MCF 10A (cell line): ENCODE data around the gene CAMK2G. TPM values are rescaled to one million over a fixed set of nuclear protein-coding genes. Genes with fewer than 3 reads are reported as not detected.

Experiments
- BruUV-seq: library from RNA; stranded (reverse); fragments of 400-500 nt; replicated peaks from 2 replicates; lab custom pipeline; 2021; lab: Mats Ljungman, UMichigan
- CTCF ChIA-PET: fragments of 300-600 bp; sonication (Branson Sonifier 250); formaldehyde crosslinking; extraction: SDS; loops from one replicate; lab custom pipeline; 2021; ENCODE audit warnings: antibody characterized with exemption, inconsistent platforms; lab: Yijun Ruan, JAX
- POLR2A ChIA-PET: fragments of 300-600, 350-650 bp; sonication (Branson Sonifier 250); formaldehyde crosslinking; extraction: SDS; loops from one replicate; lab custom pipeline; 2020; ENCODE audit warnings: antibody characterized with exemption, inconsistent platforms; lab: Yijun Ruan, JAX
- DNase-seq: peaks from one replicate; pipeline ENCODE4 v3.0.0-alpha.2; 2018; ENCODE audit not compliant: unreplicated experiment
- H3K27ac Mint-ChIP-seq: one replicate; pipeline ENCODE4 v1.8.0; 2022; ENCODE audit warnings: mild to moderate bottlenecking, low read depth, mixed read lengths; ENCODE audit not compliant: unreplicated experiment
- H3K27me3 Mint-ChIP-seq: one replicate; pipeline ENCODE4 v1.8.0; 2022; ENCODE audit warnings: mixed read lengths; ENCODE audit not compliant: insufficient read depth, unreplicated experiment
- H3K36me3 Mint-ChIP-seq: one replicate; pipeline ENCODE4 v1.8.0; 2022; ENCODE audit warnings: mild to moderate bottlenecking, moderate library complexity, mixed read lengths; ENCODE audit not compliant: insufficient read depth, unreplicated experiment
- H3K4me1 Mint-ChIP-seq: one replicate; pipeline ENCODE4 v1.8.0; 2022; ENCODE audit warnings: mixed read lengths; ENCODE audit not compliant: insufficient read depth, unreplicated experiment
- H3K4me3 Mint-ChIP-seq: one replicate; pipeline ENCODE4 v1.8.0; 2022; ENCODE audit warnings: mild to moderate bottlenecking, moderate library complexity, mixed read lengths; ENCODE audit not compliant: unreplicated experiment
- H3K9me3 Mint-ChIP-seq: one replicate; pipeline ENCODE4 v1.8.0; 2022; ENCODE audit warnings: mixed read lengths; ENCODE audit not compliant: unreplicated experiment
- intact Hi-C: fragments of 100-400 bp; cut with micrococcal nuclease; formaldehyde crosslinking; loops from 2 replicates; pipeline ENCODE4 v1.14.1; 2022
- total RNA-seq: library from RNA; stranded (reverse); gene quantifications from 2 replicates; pipeline ENCODE4 v1.2.3, GENCODE V29; 2022
- TF ChIP-seq, protein P1 (sequence below): fragments of 200-600 bp; IDR thresholded peaks from one replicate; pipeline ENCODE4 v1.8.0; 2022; ENCODE audit warnings: antibody characterized with exemption, mild to moderate bottlenecking; ENCODE audit not compliant: unreplicated experiment

CAMK2G gene
- total RNA-seq, 1 experiment from 2014 or later, result 10.9 TPM

DNA sequence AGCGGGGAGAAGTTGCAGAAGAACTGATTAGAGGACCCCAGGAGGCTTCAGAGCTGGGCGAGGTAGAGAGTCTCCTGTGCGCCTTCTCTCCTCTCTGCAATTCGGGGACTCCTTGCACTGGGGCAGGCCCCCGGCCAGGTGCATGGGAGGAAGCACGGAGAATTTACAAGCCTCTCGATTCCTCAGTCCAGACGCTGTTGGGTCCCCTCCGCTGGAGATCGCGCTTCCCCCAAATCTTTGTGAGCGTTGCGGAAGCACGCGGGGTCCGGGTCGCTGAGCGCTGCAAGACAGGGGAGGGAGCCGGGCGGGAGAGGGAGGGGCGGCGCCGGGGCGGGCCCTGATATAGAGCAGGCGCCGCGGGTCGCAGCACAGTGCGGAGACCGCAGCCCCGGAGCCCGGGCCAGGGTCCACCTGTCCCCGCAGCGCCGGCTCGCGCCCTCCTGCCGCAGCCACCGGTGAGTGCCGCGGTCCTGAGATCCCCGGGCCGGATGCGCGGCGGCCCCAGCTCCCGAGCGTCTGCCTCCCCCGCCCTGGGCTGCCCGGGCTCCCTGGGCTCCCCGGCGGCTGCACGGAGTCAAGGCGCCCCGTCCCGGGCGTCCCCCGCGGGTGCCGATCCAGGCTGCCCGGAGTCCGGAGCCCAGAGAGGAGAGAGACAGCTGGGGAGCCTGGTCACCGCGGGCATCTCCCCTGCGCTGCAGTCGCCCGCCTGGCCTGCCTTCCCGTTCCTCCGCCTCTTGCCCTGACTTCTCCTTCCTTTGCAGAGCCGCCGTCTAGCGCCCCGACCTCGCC is 36.6 kb upstream of the CAMK2G start, which contains the start of gene PLAU:
TSS of gene PLAU (plus strand) at position 369 of the 789 bp plus-strand sequence. CDS start 424 bp downstream, outside the sequence.
- H3K9me3 Mint-ChIP-seq, result no peaks in the 10 kb centered on the region
- H3K27ac Mint-ChIP-seq, result peak within 1 kb of the TSS; percentile 96
- intact Hi-C loops, result loop anchor here (1.0 kb wide), 1 partner anchor 24 kb away; no protein-coding TSS in a partner anchor
- ChIA-PET CTCF (interaction anchor here (0.6 kb wide), 1 partner anchor 1641 kb away, joined by 3 read pairs; no protein-coding TSS in a partner anchor), POLR2A (interaction anchor here (1.0 to 6.0 kb wide), 8 partner anchors 8 to 88 kb away, joined by 3 to 88 read pairs (median 4); no protein-coding TSS in a partner anchor)
- H3K4me3 Mint-ChIP-seq, result peak within 1 kb of the TSS; percentile 97
- peaks cover 73% of the 10 kb centered on the region for H3K4me1 Mint-ChIP-seq
- peaks cover 5% of the 10 kb centered on the region for H3K36me3 Mint-ChIP-seq
- BruUV-seq, result no TSS peak
- no peak for DNase-seq
- no peaks in the 10 kb centered on the region for H3K27me3 Mint-ChIP-seq
- TF ChIP-seq, protein P1, sequence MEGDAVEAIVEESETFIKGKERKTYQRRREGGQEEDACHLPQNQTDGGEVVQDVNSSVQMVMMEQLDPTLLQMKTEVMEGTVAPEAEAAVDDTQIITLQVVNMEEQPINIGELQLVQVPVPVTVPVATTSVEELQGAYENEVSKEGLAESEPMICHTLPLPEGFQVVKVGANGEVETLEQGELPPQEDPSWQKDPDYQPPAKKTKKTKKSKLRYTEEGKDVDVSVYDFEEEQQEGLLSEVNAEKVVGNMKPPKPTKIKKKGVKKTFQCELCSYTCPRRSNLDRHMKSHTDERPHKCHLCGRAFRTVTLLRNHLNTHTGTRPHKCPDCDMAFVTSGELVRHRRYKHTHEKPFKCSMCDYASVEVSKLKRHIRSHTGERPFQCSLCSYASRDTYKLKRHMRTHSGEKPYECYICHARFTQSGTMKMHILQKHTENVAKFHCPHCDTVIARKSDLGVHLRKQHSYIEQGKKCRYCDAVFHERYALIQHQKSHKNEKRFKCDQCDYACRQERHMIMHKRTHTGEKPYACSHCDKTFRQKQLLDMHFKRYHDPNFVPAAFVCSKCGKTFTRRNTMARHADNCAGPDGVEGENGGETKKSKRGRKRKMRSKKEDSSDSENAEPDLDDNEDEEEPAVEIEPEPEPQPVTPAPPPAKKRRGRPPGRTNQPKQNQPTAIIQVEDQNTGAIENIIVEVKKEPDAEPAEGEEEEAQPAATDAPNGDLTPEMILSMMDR, result no peak

DNA sequence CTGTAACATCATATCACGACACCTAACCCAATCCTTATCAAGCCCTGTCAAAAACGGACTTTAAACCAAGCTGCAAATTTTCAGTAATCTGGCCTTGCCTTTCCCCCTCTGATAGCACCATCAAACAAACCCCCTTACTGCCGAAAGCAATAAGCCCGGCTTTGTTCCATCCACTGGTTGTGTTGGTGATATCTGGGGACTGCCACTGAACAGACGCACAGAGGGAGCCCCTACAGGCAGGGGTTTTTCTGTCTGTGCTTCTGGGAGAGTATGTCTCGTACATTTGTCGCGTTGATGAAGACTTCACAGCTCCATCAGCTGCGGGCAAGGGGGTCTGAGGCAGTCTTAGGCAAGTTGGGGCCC is 36.0 kb upstream of the CAMK2G start:
- Mint-ChIP-seq H3K4me1 (peaks cover 72% of the 10 kb centered on the region), H3K27ac (peak overlapping the region; percentile 70), H3K4me3 (peak overlapping the region; percentile 97), H3K9me3 (no peaks in the 10 kb centered on the region), H3K36me3 (peaks cover 5% of the 10 kb centered on the region), H3K27me3 (no peaks in the 10 kb centered on the region)
- intact Hi-C loops, result no loop called here
- ChIA-PET CTCF (no interaction called here), POLR2A (interaction anchor here (0.6 to 6.0 kb wide), 7 partner anchors 9 to 128 kb away, joined by 3 to 88 read pairs (median 5); no protein-coding TSS in a partner anchor)
- BruUV-seq, result no TSS peak
- no peak for DNase-seq
- TF ChIP-seq, protein P1, result no peak

DNA sequence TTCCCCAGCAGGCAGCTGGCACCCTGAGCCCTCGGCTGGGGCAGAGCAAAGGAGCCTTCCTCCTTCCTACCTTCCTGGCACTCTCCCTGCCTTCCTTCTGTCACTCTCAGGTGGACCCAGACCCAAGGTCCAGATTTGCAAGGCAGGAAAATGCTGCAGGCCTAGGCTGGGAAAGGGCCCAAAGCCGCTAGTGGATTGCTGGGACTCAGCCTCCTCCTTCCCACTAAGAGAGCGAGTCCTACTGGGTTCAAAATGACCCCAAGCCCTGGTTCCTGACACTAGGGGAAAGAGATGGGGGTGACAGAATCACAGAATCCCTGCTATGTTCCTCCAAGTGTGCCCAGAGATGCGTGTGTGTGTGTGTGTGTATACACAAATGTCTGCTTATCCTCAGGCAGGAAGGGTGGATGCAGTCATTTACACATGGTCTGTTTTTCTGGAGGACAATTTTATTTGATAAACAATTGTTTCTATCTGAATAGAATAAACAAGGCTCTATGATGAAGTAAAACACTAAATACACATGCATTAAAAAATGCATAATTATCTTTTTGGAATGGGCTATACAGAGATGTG is 35.3 kb upstream of the CAMK2G start:
- H3K9me3 Mint-ChIP-seq, result no peaks in the 10 kb centered on the region
- H3K4me1 Mint-ChIP-seq, result peaks cover 68% of the 10 kb centered on the region
- no TSS peak for BruUV-seq
- H3K4me3 Mint-ChIP-seq, result peak overlapping the region; percentile 97
- TF ChIP-seq, protein P1, result no peak
- CTCF ChIA-PET, result interaction anchor here (3.5 kb wide), 1 partner anchor 22 kb away, joined by 16 read pairs; no protein-coding TSS in a partner anchor
- no peaks in the 10 kb centered on the region for H3K27me3 Mint-ChIP-seq
- peaks cover 5% of the 10 kb centered on the region for H3K36me3 Mint-ChIP-seq
- no peak for DNase-seq
- H3K27ac Mint-ChIP-seq, result peak overlapping the region; percentile 70
- POLR2A ChIA-PET, result interaction anchor here (0.6 to 6.0 kb wide), 8 partner anchors 10 to 1301 kb away, joined by 3 to 88 read pairs (median 6); partner anchors contain the start of gene VDAC2
- intact Hi-C loops, result no loop called here
